Adrenal gland (tissue), 5 donors: Measurements from ENCODE around the gene KCNMA1.

Experiments used
- CTCF ChIP-seq, 6 experiments: fragments of 450-650 bp in 4 of 6; fragments of 200-600 bp in 2 of 6; sonication (generic) in 1 of 6; IDR thresholded peaks; 1 replicate in 5 of 6; 2 replicates in 1 of 6; pipeline versions ENCODE4 v1.5.1 to v1.8.0; 2016 to 2021; ENCODE audit warnings: antibody characterized with exemption in 6 of 6, mild to moderate bottlenecking in 2 of 6, moderate library complexity in 1 of 6
- POLR2A ChIP-seq, 2 donors: fragments of 450-650 bp; IDR thresholded peaks; one replicate each; pipeline ENCODE4 v1.6.1; 2017; ENCODE audit warnings: antibody characterized with exemption in 2 of 2, mild to moderate bottlenecking in 2 of 2, moderate library complexity in 1 of 2
- donor health status: DM: no; HTN: no; CAD: no.

GRCh38 chr10:77318739-77319138 is 318.9 kb downstream of the KCNMA1 start:
- TF ChIP-seq CTCF (IDR thresholded peaks at IDR 0.05) (no peak), POLR2A (IDR thresholded peaks at IDR 0.05) (no peak)
